K562 (cell line): ENCODE results near the gene LTBP4. TPM values are rescaled to one million over a fixed set of nuclear protein-coding genes. Genes with fewer than 3 reads are reported as not detected.

Experiments used
- CREB3L1 ChIP-seq: fragments of 450-650 bp; IDR thresholded peaks from 2 replicates; pipeline ENCODE4 v1.6.1; 2014; ENCODE audit warnings: low read depth, mild to moderate bottlenecking, moderate library complexity, borderline replicate concordance
- JUN ChIP-seq, 2 experiments: sonication (generic) in 1 of 2; formaldehyde crosslinking in 1 of 2; IDR thresholded peaks; 2 replicates each; pipeline versions ENCODE4 v1.6.1 to v1.8.0; 2012 to 2022; ENCODE audit warnings: borderline replicate concordance in 2 of 2, mild to moderate bottlenecking in 2 of 2, improper control_type of control experiment in 1 of 2, low read depth in 1 of 2, low read length in 1 of 2, missing genetic modification reagents in 1 of 2
- MAFK ChIP-seq: IDR thresholded peaks from 2 replicates; pipeline ENCODE4 v1.6.1; 2011; ENCODE audit warnings: low read length, improper control_type of control experiment
- MTA1 ChIP-seq: fragments of 450-650 bp; IDR thresholded peaks from 2 replicates; pipeline ENCODE4 v1.6.1; 2017; ENCODE audit warnings: borderline replicate concordance
- NONO ChIP-seq, 2 experiments: fragments of 200-400 bp in 1 of 2; fragments of 450-650 bp in 1 of 2; formaldehyde crosslinking in 1 of 2; IDR thresholded peaks; 2 replicates each; pipeline ENCODE4 v1.6.1; 2017; ENCODE audit warnings: low read depth in 2 of 2, mild to moderate bottlenecking in 2 of 2, moderate library complexity in 2 of 2, low read length in 1 of 2
- THAP12 ChIP-seq: fragments of 250-450 bp; sonication (Bioruptor Pico); IDR thresholded peaks from 2 replicates; pipeline ENCODE4 v1.9.0; 2021; ENCODE audit warnings: mild to moderate bottlenecking, inconsistent platforms
- ZBTB40 ChIP-seq, 2 experiments: fragments of 450-650 bp in 1 of 2; sonication (generic) in 1 of 2; formaldehyde crosslinking in 1 of 2; IDR thresholded peaks; 2 replicates each; pipeline versions ENCODE4 v1.7.1 to v1.9.0; 2016 to 2022; ENCODE audit warnings: inconsistent platforms in 1 of 2, mild to moderate bottlenecking in 1 of 2, missing genetic modification reagents in 1 of 2
- ZNF586 ChIP-seq: fragments of 450-650 bp; formaldehyde crosslinking; conservative IDR thresholded peaks from 2 replicates; pipeline ENCODE4 v1.4.0; 2020; ENCODE audit warnings: mild to moderate bottlenecking, moderate library complexity
- polyA plus RNA-seq, 8 experiments: library from polyadenylated mRNA; depleted of rRNA in 4 of 8; stranded (reverse) in 5 of 8; unstranded in 3 of 8; fragments of >200 nt; fragmentation: Nextera tagmentation in 2 of 8; fragmentation: Illumina TruSeq in 1 of 8; extraction: Ambion mirVana in 2 of 8; extraction: Trizol in 1 of 8; gene quantifications; 2 replicates each; pipeline versions ENCODE4 v1.2.1 to v1.2.3, GENCODE V29; 2011 to 2014; ENCODE audit warnings: inconsistent platforms in 1 of 8, missing spikeins in 1 of 8
- total RNA-seq, 7 experiments: library from RNA; depleted of rRNA in 6 of 7; stranded (reverse); fragments of >200 nt in 6 of 7; fragmentation: Illumina TruSeq in 2 of 7; extraction: Trizol in 2 of 7; gene quantifications; 2 replicates each; pipeline versions ENCODE4 v1.2.1 to v1.2.3, GENCODE V29; 2011 to 2021; ENCODE audit warnings: low replicate concordance in 1 of 7

The LTBP4 gene
- total and polyA plus RNA-seq, 9 of the 15 experiments (the other 6 are each of a cell fraction or from before 2014, with no cell fraction given), result 0.35 to 160 (median 31.6) TPM

- TF ChIP-seq MTA1, result no peak
- peak; percentile 68 for TF ChIP-seq ZBTB40 (IDR thresholded peaks at IDR 0.05)
- no peak for TF ChIP-seq ZBTB40 (CRISPR knock-in tag; IDR thresholded peaks at IDR 0.05)
- TF ChIP-seq MAFK, result no peak
- peak; percentile 71; the same call in 1 of the 2 replicates for TF ChIP-seq THAP12 (CRISPR knock-in tag)
- no peak for TF ChIP-seq ZNF586 (CRISPR knock-in tag)
- TF ChIP-seq CREB3L1, result no peak
- TF ChIP-seq JUN (IDR thresholded peaks at IDR 0.05; ENCODE audit: borderline replicate concordance, low read depth, low read length), result no peak
- no peak for TF ChIP-seq JUN (CRISPR knock-in tag; IDR thresholded peaks at IDR 0.05; ENCODE audit: borderline replicate concordance)
- 0 out of 4 replicates have a peak, but pooled peaks of 1 of the 2 experiments have one; percentile 48 for TF ChIP-seq NONO (IDR thresholded peaks at IDR 0.05; ENCODE audit: low read depth in 2 of 2, low read length in 1 of 2)
Observed at GRCh38 chr19:40601134-40601974, at the start of gene LTBP4 (continued).
